Neutrophil (primary cell): Measurements from ENCODE around the gene ITPRID2.

Experiments
- H3K27ac ChIP-seq: fragments of 200-600 bp; sonication (generic); 2 replicates; pipeline ENCODE4 v1.5.1; 2016; ENCODE audit warnings: mild to moderate bottlenecking, moderate library complexity
- H3K27me3 ChIP-seq: fragments of 200-600 bp; sonication (generic); 2 replicates; pipeline ENCODE4 v1.6.0; 2016; ENCODE audit warnings: mild to moderate bottlenecking
- H3K36me3 ChIP-seq: fragments of 200-600 bp; sonication (generic); 2 replicates; pipeline ENCODE4 v1.5.1; 2017
- H3K4me1 ChIP-seq, 2 experiments: fragments of 200-600 bp in 1 of 2; sonication (generic) in 1 of 2; 1 replicate in 1 of 2; 2 replicates in 1 of 2; pipeline versions ENCODE4 v1.5.1 to v1.6.1; 2013 to 2016; ENCODE audit warnings: low read depth in 1 of 2, low read length in 1 of 2, mild to moderate bottlenecking in 1 of 2, moderate library complexity in 1 of 2; ENCODE audit not compliant: control insufficient read depth in 1 of 2, insufficient read depth in 1 of 2
- H3K4me3 ChIP-seq, 2 experiments: fragments of 200-600 bp in 1 of 2; sonication (generic) in 1 of 2; 1 replicate in 1 of 2; 2 replicates in 1 of 2; pipeline ENCODE4 v1.5.1; 2013 to 2016; ENCODE audit warnings: low read depth in 1 of 2, low read length in 1 of 2, mild to moderate bottlenecking in 1 of 2, moderate library complexity in 1 of 2
- H3K9me3 ChIP-seq: fragments of 200-600 bp; sonication (generic); 2 replicates; pipeline ENCODE4 v1.5.1; 2016
- CTCF ChIP-seq: fragments of 200-600 bp; sonication (generic); IDR thresholded peaks from 2 replicates; pipeline ENCODE4 v1.5.1; 2016; ENCODE audit warnings: antibody characterized with exemption

Gene ITPRID2

GRCh38 chr2:181848261-181848886 lies 43.2 kb upstream of the ITPRID2 start:
- Histone ChIP-seq H3K27me3 (no peaks in the 10 kb centered on the region), H3K9me3 (no peaks in the 10 kb centered on the region), H3K4me1 (peaks cover 10 to 20% of the 10 kb centered on the region in 2 experiments), H3K27ac (no peak overlapping the region), H3K4me3 (no peak overlapping the region), H3K36me3 (no peaks in the 10 kb centered on the region)
- no peak for TF ChIP-seq CTCF

- Histone ChIP-seq H3K27ac (no peak overlapping the region), H3K9me3 (no peaks in the 10 kb centered on the region), H3K36me3 (no peaks in the 10 kb centered on the region), H3K4me1 (peaks cover 10 to 20% of the 10 kb centered on the region in 2 experiments), H3K4me3 (no peak overlapping the region), H3K27me3 (no peaks in the 10 kb centered on the region)
- TF ChIP-seq CTCF: no peak
These were observed 41.9 kb upstream of the ITPRID2 start for GRCh38 chr2:181849601-181850000.

- H3K27me3 ChIP-seq: no peaks in the 10 kb centered on the region
- H3K9me3 ChIP-seq: no peaks in the 10 kb centered on the region
- peak overlapping the region; percentile 57 for H3K27ac ChIP-seq
- TF ChIP-seq CTCF: no peak
- H3K4me3 ChIP-seq: no peak overlapping the region
- H3K36me3 ChIP-seq: no peaks in the 10 kb centered on the region
- H3K4me1 ChIP-seq: peaks cover 10 to 20% of the 10 kb centered on the region in 2 experiments
These were observed 40.5 kb upstream of the ITPRID2 start for GRCh38 chr2:181850936-181851560.

- TF ChIP-seq CTCF: no peak
- H3K9me3 ChIP-seq: no peaks in the 10 kb centered on the region
- H3K27me3 ChIP-seq: no peaks in the 10 kb centered on the region
- H3K4me1 ChIP-seq: peaks cover 10 to 14% of the 10 kb centered on the region in 2 experiments
- H3K27ac ChIP-seq: peak overlapping the region; percentile 57
- no peaks in the 10 kb centered on the region for H3K36me3 ChIP-seq
- H3K4me3 ChIP-seq: no peak overlapping the region
These were observed 39.8 kb upstream of the ITPRID2 start for GRCh38 chr2:181851726-181852125.

- H3K9me3 ChIP-seq: no peaks in the 10 kb centered on the region
- TF ChIP-seq CTCF: no peak
These were observed 37.8 kb upstream of the ITPRID2 start for GRCh38 chr2:181853696-181854095.

More at GRCh38 chr2:181853696-181854095, 37.8 kb upstream of the ITPRID2 start:
- H3K4me1 ChIP-seq: peaks cover 10 to 14% of the 10 kb centered on the region in 2 experiments
- no peaks in the 10 kb centered on the region for H3K36me3 ChIP-seq
- H3K27me3 ChIP-seq: no peaks in the 10 kb centered on the region
- H3K4me3 ChIP-seq: no peak overlapping the region
- H3K27ac ChIP-seq: no peak overlapping the region
